Stimulated activated CD8-positive, alpha-beta memory T cell treated with anti-CD3 and anti-CD28 coated beads, Interleukin-7, amount 100 ng/mL, for 1 hour (primary cell): ENCODE measurements around the gene RC3H2.

Experiments used
- DNase-seq, 2 donors: peaks; one replicate each; pipeline ENCODE4 v3.0.0-alpha.2; 2020; ENCODE audit warnings: low read depth in 2 of 2

RC3H2 gene

DNA sequence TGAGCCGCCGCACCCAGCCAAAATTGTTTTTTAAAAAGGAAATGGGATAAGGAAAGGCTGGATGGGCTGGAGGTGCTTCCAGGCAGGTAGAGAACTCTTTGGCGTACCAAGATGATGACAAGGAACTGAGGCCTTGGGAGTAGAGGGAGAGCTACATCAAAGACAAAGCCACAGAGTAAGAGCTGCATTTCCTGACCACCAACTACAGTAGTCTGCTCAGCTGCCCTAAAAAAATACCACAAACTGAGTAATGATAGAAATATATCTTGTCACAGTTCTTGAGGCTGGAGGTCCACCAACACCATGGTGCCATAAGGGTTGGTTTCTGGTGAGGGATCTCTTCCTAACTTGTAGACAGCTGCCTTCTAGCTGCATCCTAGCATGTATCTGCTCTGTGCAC, 97.0 kb downstream of the RC3H2 start:
- no peak for DNase-seq

DNA sequence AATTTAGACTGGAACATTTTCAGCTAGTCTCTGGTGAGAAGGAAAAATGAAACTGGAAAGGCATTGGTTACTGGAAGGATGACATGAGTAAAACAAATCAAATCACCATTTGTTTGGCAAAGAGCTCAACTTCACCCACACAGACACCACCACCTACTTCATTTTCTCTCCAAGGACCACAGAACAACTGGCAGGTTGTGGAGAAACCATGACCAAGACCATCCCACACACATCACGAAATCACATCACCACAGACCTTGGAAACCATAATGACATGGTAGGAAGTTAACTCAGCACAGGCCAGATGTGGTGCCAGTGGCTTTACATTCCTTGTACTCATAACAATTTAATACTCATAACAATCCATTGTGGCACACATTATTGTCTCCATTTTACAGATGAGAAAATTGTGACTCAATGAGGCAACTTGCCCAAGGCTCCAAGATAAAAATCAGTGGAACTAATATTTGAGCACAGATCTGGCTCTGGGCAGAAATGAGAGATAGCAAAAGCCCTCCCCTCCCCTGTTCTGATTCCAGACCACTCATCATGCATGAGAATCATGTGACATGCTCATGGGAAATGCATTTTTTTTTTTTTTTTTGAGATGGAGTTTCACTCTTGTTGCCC, 97.8 kb downstream of the RC3H2 start:
- no peak for DNase-seq

DNA sequence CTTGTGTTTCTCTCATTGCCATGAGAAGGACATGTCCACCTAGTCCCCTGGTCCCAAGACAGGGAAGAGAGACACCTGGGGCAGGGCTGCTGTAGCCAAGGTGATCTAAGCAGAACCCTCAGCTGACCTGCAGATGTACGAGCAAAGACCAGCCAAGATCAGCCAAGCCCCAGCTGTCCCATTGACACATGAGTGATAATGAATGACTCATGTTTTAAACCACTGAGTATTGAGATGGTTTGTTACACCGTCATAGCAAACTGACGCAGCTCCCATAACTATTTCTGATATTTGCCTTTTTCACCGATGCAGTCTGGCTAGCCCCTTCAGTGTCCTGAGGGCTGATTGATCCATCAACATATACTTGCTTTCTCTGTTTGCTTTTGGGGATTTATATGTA, 98.5 kb downstream of the RC3H2 start:
- DNase-seq = no peak

DNA sequence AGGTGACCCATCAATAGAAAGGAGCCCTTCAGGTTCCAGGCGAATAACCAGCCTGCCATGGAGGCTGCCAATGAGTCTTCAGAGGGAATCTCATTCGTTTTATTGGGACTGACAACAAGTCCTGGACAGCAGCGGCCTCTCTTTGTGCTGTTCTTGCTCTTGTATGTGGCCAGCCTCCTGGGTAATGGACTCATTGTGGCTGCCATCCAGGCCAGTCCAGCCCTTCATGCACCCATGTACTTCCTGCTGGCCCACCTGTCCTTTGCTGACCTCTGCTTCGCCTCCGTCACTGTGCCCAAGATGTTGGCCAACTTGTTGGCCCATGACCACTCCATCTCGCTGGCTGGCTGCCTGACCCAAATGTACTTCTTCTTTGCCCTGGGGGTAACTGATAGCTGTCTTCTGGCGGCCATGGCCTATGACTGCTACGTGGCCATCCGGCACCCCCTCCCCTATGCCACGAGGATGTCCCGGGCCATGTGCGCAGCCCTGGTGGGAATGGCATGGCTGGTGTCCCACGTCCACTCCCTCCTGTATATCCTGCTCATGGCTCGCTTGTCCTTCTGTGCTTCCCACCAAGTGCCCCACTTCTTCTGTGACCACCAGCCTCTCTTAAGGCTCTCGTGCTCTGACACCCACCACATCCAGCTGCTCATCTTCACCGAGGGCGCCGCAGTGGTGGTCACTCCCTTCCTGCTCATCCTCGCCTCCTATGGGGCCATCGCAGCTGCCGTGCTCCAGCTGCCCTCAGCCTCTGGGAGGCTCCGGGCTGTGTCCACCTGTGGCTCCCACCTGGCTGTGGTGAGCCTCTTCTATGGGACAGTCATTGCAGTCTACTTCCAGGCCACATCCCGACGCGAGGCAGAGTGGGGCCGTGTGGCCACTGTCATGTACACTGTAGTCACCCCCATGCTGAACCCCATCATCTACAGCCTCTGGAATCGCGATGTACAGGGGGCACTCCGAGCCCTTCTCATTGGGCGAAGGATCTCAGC, 104.8 kb downstream of the RC3H2 start, which contains the start of gene OR1K1:
Gene OR1K1, plus strand, starts transcription at position 58 of the 995 bp plus-strand sequence. Its CDS starts 0 bp downstream, at position 58.
- DNase-seq = no peak

DNA sequence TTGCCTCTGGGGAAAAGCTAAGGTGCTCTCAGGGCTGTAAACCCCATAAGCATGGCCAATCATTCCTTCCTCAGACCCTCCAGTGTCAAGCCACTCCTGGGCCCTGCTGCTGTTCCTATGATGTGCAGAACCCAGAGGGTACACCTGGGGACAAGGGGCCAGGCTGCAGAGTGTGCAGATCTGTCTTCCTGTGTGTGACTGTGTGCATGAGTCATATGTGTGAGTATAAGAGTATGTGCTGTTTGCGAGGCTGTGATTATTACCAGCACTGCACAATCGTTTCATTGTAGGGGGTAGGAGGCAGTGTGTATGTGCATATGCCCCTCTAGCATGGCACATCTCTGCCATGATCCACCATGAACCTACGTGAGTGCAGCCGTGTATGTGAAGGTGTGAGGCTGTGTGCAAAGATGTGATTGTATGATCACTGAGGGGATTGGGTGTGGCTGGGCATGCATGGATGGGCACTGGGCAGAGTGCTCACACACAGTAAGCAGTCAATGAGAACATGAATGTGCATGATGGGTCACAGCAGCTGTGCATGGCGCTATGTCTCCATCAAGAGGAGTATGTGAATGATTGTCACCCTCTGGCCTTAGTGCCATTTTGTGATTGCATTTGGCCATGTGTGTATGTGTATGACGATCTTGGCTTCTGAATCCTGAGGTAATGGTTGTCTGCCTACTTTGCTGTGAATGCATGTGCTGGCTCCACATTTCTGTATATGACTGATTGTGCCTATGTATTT, 107.7 kb downstream of the RC3H2 start:
- DNase-seq = no peak
